Suprapubic skin (tissue), 4 donors: ENCODE measurements around the gene CMPK2. TPM values are rescaled to one million over a fixed set of nuclear protein-coding genes. Genes with fewer than 3 reads are reported as not detected.
A peak's percentile ranks its signal among the peaks of the same experiment; 100 is the strongest.

Experiments
- DNase-seq, 2 donors: peaks; one replicate each; pipeline ENCODE4 v3.0.0-alpha.2; 2019; ENCODE audit warnings: low spot score in 2 of 2
- H3K27ac ChIP-seq: fragments of 200-600 bp; sonication (generic); one replicate; pipeline ENCODE4 v1.5.1; 2019
- H3K27me3 ChIP-seq: fragments of 200-600 bp; sonication (generic); one replicate; pipeline ENCODE4 v1.5.1; 2019
- H3K36me3 ChIP-seq: fragments of 200-600 bp; sonication (generic); one replicate; pipeline ENCODE4 v1.5.1; 2019
- H3K4me1 ChIP-seq: fragments of 200-600 bp; sonication (generic); one replicate; pipeline ENCODE4 v1.5.1; 2019
- H3K4me3 ChIP-seq: fragments of 200-600 bp; sonication (generic); one replicate; pipeline ENCODE4 v1.5.1; 2019; ENCODE audit warnings: mild to moderate bottlenecking
- H3K9me3 ChIP-seq: fragments of 200-600 bp; sonication (generic); one replicate; pipeline ENCODE4 v1.5.1; 2019
- CTCF ChIP-seq, 2 donors: fragments of 200-600 bp in 1 of 2; fragments of 450-650 bp in 1 of 2; sonication (generic) in 1 of 2; IDR thresholded peaks; one replicate each; pipeline ENCODE4 v1.5.1; 2016 to 2019; ENCODE audit warnings: antibody characterized with exemption in 2 of 2, mild to moderate bottlenecking in 1 of 2, moderate library complexity in 1 of 2
- EP300 ChIP-seq: sonication (generic); formaldehyde crosslinking; IDR thresholded peaks from one replicate; pipeline ENCODE4 v1.6.1; 2017; ENCODE audit warnings: antibody characterized with exemption
- POLR2A ChIP-seq, 2 donors: fragments of 450-650 bp; IDR thresholded peaks; one replicate each; pipeline ENCODE4 v1.6.1; 2017; ENCODE audit warnings: antibody characterized with exemption in 2 of 2, mild to moderate bottlenecking in 2 of 2, moderate library complexity in 2 of 2
- POLR2AphosphoS5 ChIP-seq, 3 donors: sonication (generic); formaldehyde crosslinking; IDR thresholded peaks; one replicate each; pipeline ENCODE4 v1.6.1; 2017; ENCODE audit warnings: antibody characterized with exemption in 3 of 3
- WGBS: methylation state at CpG from one replicate; pipeline ENCODE4 v1.1.5; 2018; 5-methylcytosine and 5-hydroxymethylcytosine counted together
- total RNA-seq, 4 donors: library from RNA; depleted of rRNA; stranded (reverse); fragments of >200 nt; gene quantifications; one replicate each; pipeline ENCODE4 v1.1.0, GENCODE V29; 2016

The CMPK2 gene
- total RNA-seq, 4 donors from 2014 or later, result 0.83 to 3.1 (median 1.3) TPM

GRCh38 chr2:6878549-6878948, 12.8 kb upstream of the CMPK2 start:
- H3K36me3 ChIP-seq, result no peaks in the 10 kb centered on the region
- H3K4me3 ChIP-seq, result no peak overlapping the region
- H3K4me1 ChIP-seq, result peaks cover 16% of the 10 kb centered on the region
- DNase-seq, result no peak
- H3K9me3 ChIP-seq, result no peaks in the 10 kb centered on the region
- 69% methylated on average over 4 of the region's 4 CpGs for WGBS
- H3K27ac ChIP-seq, result no peak overlapping the region
- no peak for TF ChIP-seq EP300
- no peak for TF ChIP-seq CTCF (IDR thresholded peaks at IDR 0.05)
- no peak for TF ChIP-seq POLR2A (IDR thresholded peaks at IDR 0.05)
- TF ChIP-seq POLR2AphosphoS5 (IDR thresholded peaks at IDR 0.05), result no peak
- no peaks in the 10 kb centered on the region for H3K27me3 ChIP-seq

GRCh38 chr2:6877402-6878304, 11.9 kb upstream of the CMPK2 start, which contains the start of gene RSAD2:
RSAD2 (plus strand) TSS chr2:6877777; CDS start chr2:6877801, 24 bp downstream.
- DNase-seq, result no peak
- peak within 1 kb of the TSS; percentile 48 for H3K4me3 ChIP-seq
- H3K27me3 ChIP-seq, result no peaks in the 10 kb centered on the region
- H3K4me1 ChIP-seq, result peaks cover 12% of the 10 kb centered on the region
- H3K36me3 ChIP-seq, result no peaks in the 10 kb centered on the region
- TF ChIP-seq POLR2A (IDR thresholded peaks at IDR 0.05), result no peak
- TF ChIP-seq EP300, result no peak
- TF ChIP-seq POLR2AphosphoS5 (IDR thresholded peaks at IDR 0.05), result no peak
- no peak for TF ChIP-seq CTCF (IDR thresholded peaks at IDR 0.05)
- no peak within 1 kb of the TSS for H3K27ac ChIP-seq
- 30% methylated on average over 10 of the region's 10 CpGs for WGBS
- H3K9me3 ChIP-seq, result no peaks in the 10 kb centered on the region

- Histone ChIP-seq H3K9me3 (no peaks in the 10 kb centered on the region), H3K36me3 (no peaks in the 10 kb centered on the region), H3K27ac (no peak overlapping the region), H3K4me3 (no peak overlapping the region), H3K4me1 (peaks cover 12% of the 10 kb centered on the region), H3K27me3 (no peaks in the 10 kb centered on the region)
- no peak for DNase-seq
- TF ChIP-seq EP300 (no peak), CTCF (IDR thresholded peaks at IDR 0.05) (no peak), POLR2AphosphoS5 (IDR thresholded peaks at IDR 0.05) (no peak), POLR2A (IDR thresholded peaks at IDR 0.05) (no peak)
- WGBS, result 93% methylated on average over 1 of the region's 1 CpG
Observed at GRCh38 chr2:6876309-6876708, 10.6 kb upstream of the CMPK2 start.

GRCh38 chr2:6874032-6874431, 8.3 kb upstream of the CMPK2 start:
- TF ChIP-seq CTCF (IDR thresholded peaks at IDR 0.05), result no peak

GRCh38 chr2:6872394-6872793, 6.7 kb upstream of the CMPK2 start:
- TF ChIP-seq POLR2AphosphoS5 (IDR thresholded peaks at IDR 0.05) (no peak), POLR2A (IDR thresholded peaks at IDR 0.05) (no peak), CTCF (IDR thresholded peaks at IDR 0.05) (no peak), EP300 (no peak)
- Histone ChIP-seq H3K27ac (no peak overlapping the region), H3K27me3 (no peaks in the 10 kb centered on the region), H3K36me3 (no peaks in the 10 kb centered on the region), H3K9me3 (no peaks in the 10 kb centered on the region), H3K4me1 (no peaks in the 10 kb centered on the region), H3K4me3 (no peak overlapping the region)
- no peak for DNase-seq
- 90% methylated on average over 2 of the region's 2 CpGs for WGBS

More at GRCh38 chr2:6874032-6874431, 8.3 kb upstream of the CMPK2 start:
- 94% methylated on average over 3 of the region's 3 CpGs for WGBS
- DNase-seq, result no peak
- H3K4me1 ChIP-seq, result peaks cover 9% of the 10 kb centered on the region
- no peaks in the 10 kb centered on the region for H3K9me3 ChIP-seq
- H3K4me3 ChIP-seq, result no peak overlapping the region
- no peaks in the 10 kb centered on the region for H3K27me3 ChIP-seq
- no peaks in the 10 kb centered on the region for H3K36me3 ChIP-seq
- no peak overlapping the region for H3K27ac ChIP-seq
